Upper lobe of left lung (tissue), 6 donors: ENCODE data around the gene MAB21L2. TPM values are rescaled to one million over a fixed set of nuclear protein-coding genes. Genes with fewer than 3 reads are reported as not detected.

Source experiments
- ATAC-seq, 2 donors: fragments of 200-7000 bp; cut with Tn5 transposase; one replicate each; pipeline ENCODE4 v1.9.1; 2022; ENCODE audit warnings: mild to moderate bottlenecking in 2 of 2, moderate library complexity in 2 of 2; ENCODE audit not compliant: low FRiP score in 2 of 2
- DNase-seq, 2 donors: peaks; one replicate each; pipeline ENCODE4 v3.0.0-alpha.2; 2019 to 2020
- H3K27ac ChIP-seq, 4 donors: fragments of 200-600 bp; sonication (generic); one replicate each; pipeline ENCODE4 v1.5.1; 2016 to 2019
- H3K27me3 ChIP-seq, 4 donors: fragments of 200-600 bp; sonication (generic); one replicate each; pipeline ENCODE4 v1.5.1; 2017 to 2019
- H3K36me3 ChIP-seq, 4 donors: fragments of 200-600 bp; sonication (generic); one replicate each; pipeline ENCODE4 v1.5.1; 2016 to 2019
- H3K4me1 ChIP-seq, 4 donors: fragments of 200-600 bp; sonication (generic); one replicate each; pipeline ENCODE4 v1.5.1; 2018 to 2019
- H3K4me3 ChIP-seq, 4 donors: fragments of 200-600 bp; sonication (generic); one replicate each; pipeline ENCODE4 v1.5.1; 2017 to 2019; ENCODE audit warnings: mild to moderate bottlenecking in 2 of 4, moderate library complexity in 1 of 4
- H3K9me3 ChIP-seq, 4 donors: fragments of 200-600 bp; sonication (generic); one replicate each; pipeline ENCODE4 v1.5.1; 2018 to 2019
- EP300 ChIP-seq, 4 donors: sonication (generic); formaldehyde crosslinking; IDR thresholded peaks; one replicate each; pipeline ENCODE4 v1.5.1; 2017; ENCODE audit warnings: antibody characterized with exemption in 4 of 4, control low read depth in 2 of 4
- POLR2A ChIP-seq, 4 donors: fragments of 450-650 bp; IDR thresholded peaks; one replicate each; pipeline ENCODE4 v1.5.1; 2016 to 2017; ENCODE audit warnings: antibody characterized with exemption in 4 of 4, mild to moderate bottlenecking in 2 of 4
- POLR2AphosphoS5 ChIP-seq, 2 donors: sonication (generic); formaldehyde crosslinking; IDR thresholded peaks; one replicate each; pipeline ENCODE4 v1.5.1; 2017; ENCODE audit warnings: antibody characterized with exemption in 2 of 2
- WGBS, 2 donors: methylation state at CpG; one replicate each; pipeline ENCODE4 v1.1.5; 2017 to 2018; 5-methylcytosine and 5-hydroxymethylcytosine counted together
- total RNA-seq, 6 donors: library from RNA; depleted of rRNA in 4 of 6; stranded (reverse); fragments of >200 nt in 4 of 6; gene quantifications; one replicate each; pipeline versions ENCODE4 v1.1.0 to v1.2.1, GENCODE V29; 2016 to 2021
- TF ChIP-seq, protein P1 (sequence below), 6 experiments: fragments of 450-650 bp in 4 of 6; fragments of 200-600 bp in 2 of 6; sonication (generic) in 2 of 6; IDR thresholded peaks; one replicate each; pipeline ENCODE4 v1.5.1; 2016 to 2019; ENCODE audit warnings: antibody characterized with exemption in 6 of 6
- donor health status: DM: no; HTN: no; CAD: no; lungs with moderate emphysema.
- donor health status: DM: no; HTN: yes; CAD: no; lungs with severe emphysema.

The MAB21L2 gene
- total RNA-seq, 6 donors from 2014 or later = not detected

DNA sequence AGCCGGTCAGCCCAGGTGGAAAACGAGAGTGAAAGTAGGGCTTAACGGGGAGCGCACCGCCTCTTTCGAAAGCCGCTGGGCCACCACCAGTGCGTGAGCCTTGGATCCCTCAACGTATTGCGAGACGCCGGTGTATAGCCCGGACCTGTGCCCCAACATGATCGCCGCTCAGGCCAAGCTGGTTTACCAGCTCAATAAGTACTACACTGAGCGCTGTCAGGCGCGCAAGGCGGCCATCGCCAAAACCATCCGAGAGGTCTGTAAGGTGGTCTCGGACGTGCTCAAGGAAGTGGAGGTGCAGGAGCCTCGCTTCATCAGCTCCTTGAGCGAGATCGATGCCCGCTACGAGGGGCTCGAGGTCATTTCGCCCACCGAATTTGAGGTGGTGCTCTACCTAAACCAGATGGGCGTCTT lies 929 bp downstream of the MAB21L2 start:
- TF ChIP-seq, protein P1, sequence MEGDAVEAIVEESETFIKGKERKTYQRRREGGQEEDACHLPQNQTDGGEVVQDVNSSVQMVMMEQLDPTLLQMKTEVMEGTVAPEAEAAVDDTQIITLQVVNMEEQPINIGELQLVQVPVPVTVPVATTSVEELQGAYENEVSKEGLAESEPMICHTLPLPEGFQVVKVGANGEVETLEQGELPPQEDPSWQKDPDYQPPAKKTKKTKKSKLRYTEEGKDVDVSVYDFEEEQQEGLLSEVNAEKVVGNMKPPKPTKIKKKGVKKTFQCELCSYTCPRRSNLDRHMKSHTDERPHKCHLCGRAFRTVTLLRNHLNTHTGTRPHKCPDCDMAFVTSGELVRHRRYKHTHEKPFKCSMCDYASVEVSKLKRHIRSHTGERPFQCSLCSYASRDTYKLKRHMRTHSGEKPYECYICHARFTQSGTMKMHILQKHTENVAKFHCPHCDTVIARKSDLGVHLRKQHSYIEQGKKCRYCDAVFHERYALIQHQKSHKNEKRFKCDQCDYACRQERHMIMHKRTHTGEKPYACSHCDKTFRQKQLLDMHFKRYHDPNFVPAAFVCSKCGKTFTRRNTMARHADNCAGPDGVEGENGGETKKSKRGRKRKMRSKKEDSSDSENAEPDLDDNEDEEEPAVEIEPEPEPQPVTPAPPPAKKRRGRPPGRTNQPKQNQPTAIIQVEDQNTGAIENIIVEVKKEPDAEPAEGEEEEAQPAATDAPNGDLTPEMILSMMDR (IDR thresholded peaks at IDR 0.05) = no peak
- H3K36me3 ChIP-seq = peaks cover 0 to 13% (median 8%) of the 10 kb centered on the region in 4 donors
- H3K27ac ChIP-seq = no peak overlapping the region
- 86 to 87% methylated on average over 32 of the region's 32 CpGs for WGBS, 2 donors
- peak overlapping the region; percentile 41 to 48 (median 43) for H3K4me3 ChIP-seq
- H3K9me3 ChIP-seq = no peaks in the 10 kb centered on the region
- ATAC-seq = peak in 1 of 2 donors; percentile 10
- H3K4me1 ChIP-seq = no peaks in the 10 kb centered on the region
- DNase-seq = peak in 1 of 2 donors; percentile 67
- no peaks in the 10 kb centered on the region for H3K27me3 ChIP-seq

GRCh38 chr4:150583287-150584110 lies 1.5 kb downstream of the MAB21L2 start:
- Histone ChIP-seq H3K9me3 (no peaks in the 10 kb centered on the region), H3K4me3 (peak overlapping the region; percentile 41 to 48 (median 43)), H3K36me3 (peaks cover 0 to 13% (median 8%) of the 10 kb centered on the region in 4 donors), H3K4me1 (no peaks in the 10 kb centered on the region), H3K27me3 (no peaks in the 10 kb centered on the region), H3K27ac (peak overlapping the region in 1 of 4 donors; percentile 26)
- TF ChIP-seq EP300 (IDR thresholded peaks at IDR 0.05) = no peak
- TF ChIP-seq POLR2A (IDR thresholded peaks at IDR 0.05) = no peak
- no peak for TF ChIP-seq POLR2AphosphoS5 (IDR thresholded peaks at IDR 0.05)
- TF ChIP-seq, protein P1 (IDR thresholded peaks at IDR 0.05) = no peak
- ATAC-seq = peak; percentile 25 to 51
- 75 to 81% methylated on average over 21 to 66 of the region's 66 CpGs for WGBS, 2 donors
- peak; percentile 20 to 72 for DNase-seq

- TF ChIP-seq EP300 (IDR thresholded peaks at IDR 0.05) (no peak), POLR2A (IDR thresholded peaks at IDR 0.05) (no peak), POLR2AphosphoS5 (IDR thresholded peaks at IDR 0.05) (no peak)
- TF ChIP-seq, protein P1 (IDR thresholded peaks at IDR 0.05) = no peak
- H3K36me3 ChIP-seq = peaks cover 0 to 21% (median 8%) of the 10 kb centered on the region in 4 donors
- no peaks in the 10 kb centered on the region for H3K9me3 ChIP-seq
- H3K4me1 ChIP-seq = no peaks in the 10 kb centered on the region
- no peaks in the 10 kb centered on the region for H3K27me3 ChIP-seq
- H3K4me3 ChIP-seq = peak overlapping the region in 3 of 4 donors; percentile 42 to 48 (median 44)
- DNase-seq (no peak), ATAC-seq (no peak)
- no peak overlapping the region for H3K27ac ChIP-seq
- 83 to 88% methylated on average over 11 of the region's 11 CpGs for WGBS, 2 donors
These were observed 2.4 kb downstream of the MAB21L2 start for GRCh38 chr4:150584111-150584915.

- no peak for DNase-seq
- no peak for ATAC-seq
- TF ChIP-seq, protein P1 (IDR thresholded peaks at IDR 0.05) = no peak
- TF ChIP-seq POLR2AphosphoS5 (IDR thresholded peaks at IDR 0.05) (no peak), POLR2A (IDR thresholded peaks at IDR 0.05) (no peak), EP300 (IDR thresholded peaks at IDR 0.05) (no peak)
- H3K4me1 ChIP-seq = no peaks in the 10 kb centered on the region
- no peak overlapping the region for H3K27ac ChIP-seq
- no peaks in the 10 kb centered on the region for H3K27me3 ChIP-seq
- H3K36me3 ChIP-seq = peaks cover 0 to 27% (median 8%) of the 10 kb centered on the region in 4 donors
- H3K4me3 ChIP-seq = no peak overlapping the region
- 98% methylated on average over 1 of the region's 1 CpG for WGBS, 2 donors
- H3K9me3 ChIP-seq = no peaks in the 10 kb centered on the region
These were observed 3.7 kb downstream of the MAB21L2 start for GRCh38 chr4:150585611-150586010.
